HG03025 (cell line): Measurements from ENCODE around the gene TRAF7.

Source experiments
- ATAC-seq: cut with Tn5 transposase; IDR thresholded peaks from one replicate; pipeline ENCODE4 v1.9.1; 2021; ENCODE audit warnings: mild to moderate bottlenecking, moderate library complexity; ENCODE audit not compliant: unreplicated experiment, low FRiP score

Gene TRAF7

GRCh38 chr16:2210386-2211365 lies 55.1 kb downstream of the TRAF7 start, which contains the start of gene BRICD5:
Gene BRICD5 (minus strand): TSS chr16:2210863. CDS start chr16:2210833, 30 bp downstream.
- ATAC-seq, result no peak

- ATAC-seq, result no peak
These were observed 56.4 kb downstream of the TRAF7 start for GRCh38 chr16:2211923-2212347.

- no peak for ATAC-seq
These were observed 57.1 kb downstream of the TRAF7 start for GRCh38 chr16:2212362-2213324.

- peak; percentile 22 for ATAC-seq
These were observed 58.5 kb downstream of the TRAF7 start for GRCh38 chr16:2213817-2214718.

GRCh38 chr16:2214719-2214968 lies 59.1 kb downstream of the TRAF7 start, which contains the start of gene PGP:
Gene PGP (minus strand): TSS chr16:2214840. CDS start chr16:2214777, 63 bp downstream.
- ATAC-seq, result peak; percentile 80

GRCh38 chr16:2216330-2216729 lies 60.7 kb downstream of the TRAF7 start:
- no peak for ATAC-seq

GRCh38 chr16:2223221-2223941 lies 67.8 kb downstream of the TRAF7 start, which contains the start of gene E4F1:
Gene E4F1 (plus strand): TSS chr16:2223591. CDS start chr16:2223614, 23 bp downstream.
- peak; percentile 87 for ATAC-seq

- peak; percentile 9 for ATAC-seq
These were observed 68.4 kb downstream of the TRAF7 start for GRCh38 chr16:2223942-2224486.

GRCh38 chr16:2226245-2226793 lies 70.7 kb downstream of the TRAF7 start:
- no peak for ATAC-seq

GRCh38 chr16:2226918-2227317 lies 71.3 kb downstream of the TRAF7 start:
- no peak for ATAC-seq
